ENCODE data around the gene DYNC1H1.
A peak's percentile ranks its signal among the peaks of the same experiment; 100 is the strongest.
"Not testable (repeated sequence)": the region's sequence is repeated elsewhere in the genome, so short reads cannot be mapped to it uniquely, and the experiment has no call there.

The DYNC1H1 gene

GRCh38 chr14:102071283-102071998 lies 107.1 kb downstream of the DYNC1H1 start:
- peak in 1 of 3 donors; percentile 17 for DNase-seq

- no peak for DNase-seq
Measured at GRCh38 chr14:102074415-102074964, 110.1 kb downstream of the DYNC1H1 start.

GRCh38 chr14:102075155-102075554 lies 110.8 kb downstream of the DYNC1H1 start:
- no peak for DNase-seq

GRCh38 chr14:102077382-102077709 lies 113.0 kb downstream of the DYNC1H1 start:
- no peak for DNase-seq

- not testable (repeated sequence) for DNase-seq
Measured at GRCh38 chr14:102078361-102078791, 114.0 kb downstream of the DYNC1H1 start.

GRCh38 chr14:102078831-102079699 lies 114.7 kb downstream of the DYNC1H1 start:
- no peak for DNase-seq

- no peak for DNase-seq
Measured at GRCh38 chr14:102079700-102079979, 115.3 kb downstream of the DYNC1H1 start.

- DNase-seq: no peak
Measured at GRCh38 chr14:102080183-102081080, 116.1 kb downstream of the DYNC1H1 start.

- DNase-seq: no peak
Measured at GRCh38 chr14:102081231-102082080, 117.1 kb downstream of the DYNC1H1 start.

GRCh38 chr14:102084522-102084921 lies 120.1 kb downstream of the DYNC1H1 start:
- not testable (repeated sequence) for DNase-seq

GRCh38 chr14:102084931-102085330 lies 120.6 kb downstream of the DYNC1H1 start:
- DNase-seq: no peak

- DNase-seq: no peak
Measured at GRCh38 chr14:102085488-102085887, 121.1 kb downstream of the DYNC1H1 start.

GRCh38 chr14:102085948-102086708 lies 121.8 kb downstream of the DYNC1H1 start:
- DNase-seq: peak; percentile 81 to 90 (median 83)

- DNase-seq: no peak
Measured at GRCh38 chr14:102086709-102086971, 122.3 kb downstream of the DYNC1H1 start.

GRCh38 chr14:102086972-102087761 lies 122.8 kb downstream of the DYNC1H1 start, which contains the start of gene HSP90AA1:
Gene HSP90AA1, minus strand, starts transcription at chr14:102087044. Its CDS starts 666 bp downstream, at chr14:102086378.
- peak; percentile 96 to 99 (median 99) for DNase-seq

- DNase-seq: no peak
Measured at GRCh38 chr14:102087762-102088011, 123.3 kb downstream of the DYNC1H1 start.

- DNase-seq: peak; percentile 72 to 88 (median 77)
Measured at GRCh38 chr14:102088012-102088792, 123.8 kb downstream of the DYNC1H1 start.

- DNase-seq: no peak
Measured at GRCh38 chr14:102089621-102090343, 125.4 kb downstream of the DYNC1H1 start.

- no peak for DNase-seq
Measured at GRCh38 chr14:102090713-102091112, 126.3 kb downstream of the DYNC1H1 start.

All from suppressor macrophage treated with lipopolysaccharide for 1 hour (primary cell).